Hepatocyte (in vitro differentiated cells): Measurements from ENCODE around the gene LIN9. TPM values are rescaled to one million over a fixed set of nuclear protein-coding genes. Genes with fewer than 3 reads are reported as not detected.

ENCODE experiments used
- DNase-seq: peaks from one replicate; pipeline ENCODE4 v3.0.0-alpha.2; 2016; ENCODE audit warnings: low spot score
- H2AFZ ChIP-seq: fragments of 200-600 bp; sonication (generic); 2 replicates; pipeline ENCODE4 v1.6.0; 2016; ENCODE audit warnings: antibody characterized with exemption, mild to moderate bottlenecking
- H3K27ac ChIP-seq: fragments of 200-600 bp; sonication (generic); 2 replicates; pipeline ENCODE4 v1.5.1; 2016; ENCODE audit warnings: mild to moderate bottlenecking
- H3K27me3 ChIP-seq: fragments of 200-600 bp; sonication (generic); 2 replicates; pipeline ENCODE4 v1.6.1; 2016
- H3K36me3 ChIP-seq: fragments of 200-600 bp; sonication (generic); replicated peaks from 2 replicates; pipeline ENCODE4 v1.5.1; 2016; ENCODE audit warnings: low read depth; ENCODE audit not compliant: insufficient read depth
- H3K4me1 ChIP-seq: fragments of 200-600 bp; sonication (generic); 2 replicates; pipeline ENCODE4 v1.5.1; 2016; ENCODE audit warnings: mild to moderate bottlenecking, moderate library complexity; ENCODE audit not compliant: insufficient read depth
- H3K4me2 ChIP-seq: fragments of 200-600 bp; sonication (generic); 2 replicates; pipeline ENCODE4 v1.6.0; 2016
- H3K4me3 ChIP-seq: fragments of 200-600 bp; sonication (generic); 2 replicates; pipeline ENCODE4 v1.5.1; 2016; ENCODE audit warnings: mild to moderate bottlenecking
- H3K79me2 ChIP-seq: fragments of 200-600 bp; sonication (generic); 2 replicates; pipeline ENCODE4 v1.6.0; 2017; ENCODE audit warnings: mild to moderate bottlenecking
- H3K9me2 ChIP-seq: fragments of 200-600 bp; sonication (generic); replicated peaks from 2 replicates; pipeline ENCODE4 v1.6.0; 2017; ENCODE audit warnings: mild to moderate bottlenecking; ENCODE audit not compliant: insufficient read depth
- H3K9me3 ChIP-seq: fragments of 200-600 bp; sonication (generic); 2 replicates; pipeline ENCODE4 v1.5.1; 2016; ENCODE audit warnings: low read depth, mild to moderate bottlenecking
- H4K20me1 ChIP-seq: fragments of 200-600 bp; sonication (generic); 2 replicates; pipeline ENCODE4 v1.6.0; 2016; ENCODE audit warnings: mild to moderate bottlenecking; ENCODE audit not compliant: insufficient read depth, poor library complexity, severe bottlenecking
- CTCF ChIP-seq: fragments of 200-600 bp; sonication (generic); IDR thresholded peaks from 2 replicates; pipeline ENCODE4 v1.5.1; 2016; ENCODE audit warnings: antibody characterized with exemption, mild to moderate bottlenecking; ENCODE audit not compliant: poor library complexity
- EZH2 ChIP-seq: fragments of 200-600 bp; sonication (generic); IDR thresholded peaks from 2 replicates; pipeline ENCODE4 v1.6.1; 2016; ENCODE audit warnings: antibody characterized with exemption, mild to moderate bottlenecking, borderline replicate concordance
- EZH2phosphoT487 ChIP-seq: fragments of 200-600 bp; sonication (generic); IDR thresholded peaks from one replicate; pipeline ENCODE4 v1.6.1; 2018; ENCODE audit warnings: antibody characterized with exemption, mild to moderate bottlenecking, low read depth, moderate library complexity; ENCODE audit not compliant: unreplicated experiment, severe bottlenecking
- WGBS: methylation state at CpG from one replicate; pipeline ENCODE4 v1.1.6; 2016; ENCODE audit warnings: low lambda C conversion rate; ENCODE audit errors: missing lambda C conversion rate; 5-methylcytosine and 5-hydroxymethylcytosine counted together
- polyA plus RNA-seq: library from polyadenylated mRNA; unstranded; fragments of >200 nt; fragmentation: Nextera tagmentation; extraction: Ambion mirVana; gene quantifications from 2 replicates; pipeline ENCODE4 v1.2.1, GENCODE V29; 2016
- total RNA-seq: library from RNA; depleted of rRNA; stranded (reverse); fragments of >200 nt; gene quantifications from 2 replicates; pipeline ENCODE4 v1.2.3, GENCODE V29; 2014

The LIN9 gene
- total and polyA plus RNA-seq, 2 experiments from 2014 or later = 2.9 to 6.2 TPM

- Histone ChIP-seq H3K36me3 (no peaks in the 10 kb centered on the region), H3K9me3 (no peaks in the 10 kb centered on the region), H3K4me2 (no peak overlapping the region), H3K79me2 (no peaks in the 10 kb centered on the region), H3K4me3 (no peak overlapping the region), H2AFZ (no peak overlapping the region), H4K20me1 (no peaks in the 10 kb centered on the region), H3K27me3 (no peaks in the 10 kb centered on the region), H3K27ac (no peak overlapping the region), H3K4me1 (no peaks in the 10 kb centered on the region), H3K9me2 (no peaks in the 10 kb centered on the region)
- 100% methylated on average over 1 of the region's 1 CpG for WGBS
- DNase-seq = no peak
- TF ChIP-seq EZH2 = no peak
- no peak for TF ChIP-seq CTCF
- TF ChIP-seq EZH2phosphoT487 = no peak
These were observed 16.2 kb upstream of the LIN9 start for GRCh38 chr1:226325178-226325577.

GRCh38 chr1:226324479-226324878, 15.5 kb upstream of the LIN9 start:
- Histone ChIP-seq H3K4me3 (no peak overlapping the region), H3K4me2 (no peak overlapping the region), H4K20me1 (no peaks in the 10 kb centered on the region), H3K4me1 (no peaks in the 10 kb centered on the region), H3K9me2 (no peaks in the 10 kb centered on the region), H3K79me2 (no peaks in the 10 kb centered on the region), H2AFZ (no peak overlapping the region), H3K27me3 (no peaks in the 10 kb centered on the region), H3K9me3 (no peaks in the 10 kb centered on the region), H3K27ac (no peak overlapping the region), H3K36me3 (no peaks in the 10 kb centered on the region)
- DNase-seq = no peak
- TF ChIP-seq EZH2 = no peak
- TF ChIP-seq CTCF = no peak
- no peak for TF ChIP-seq EZH2phosphoT487

GRCh38 chr1:226322986-226323385, 14.0 kb upstream of the LIN9 start:
- no peak overlapping the region for H3K4me2 ChIP-seq
- TF ChIP-seq EZH2 = no peak
- no peak for TF ChIP-seq EZH2phosphoT487
- no peak for TF ChIP-seq CTCF
- no peaks in the 10 kb centered on the region for H3K4me1 ChIP-seq
- no peaks in the 10 kb centered on the region for H4K20me1 ChIP-seq
- H3K79me2 ChIP-seq = no peaks in the 10 kb centered on the region
- no peaks in the 10 kb centered on the region for H3K9me3 ChIP-seq
- peak; percentile 10 for DNase-seq
- WGBS = 92% methylated on average over 3 of the region's 3 CpGs
- H3K36me3 ChIP-seq = no peaks in the 10 kb centered on the region
- H3K9me2 ChIP-seq = no peaks in the 10 kb centered on the region
- no peaks in the 10 kb centered on the region for H3K27me3 ChIP-seq
- H3K27ac ChIP-seq = no peak overlapping the region
- no peak overlapping the region for H3K4me3 ChIP-seq
- H2AFZ ChIP-seq = no peak overlapping the region

GRCh38 chr1:226320930-226321329, 12.0 kb upstream of the LIN9 start:
- Histone ChIP-seq H3K4me2 (no peak overlapping the region), H3K4me3 (no peak overlapping the region), H3K4me1 (no peaks in the 10 kb centered on the region), H3K27me3 (no peaks in the 10 kb centered on the region), H3K36me3 (no peaks in the 10 kb centered on the region), H3K27ac (no peak overlapping the region), H3K79me2 (no peaks in the 10 kb centered on the region), H3K9me2 (no peaks in the 10 kb centered on the region), H3K9me3 (no peaks in the 10 kb centered on the region), H4K20me1 (no peaks in the 10 kb centered on the region), H2AFZ (no peak overlapping the region)
- WGBS = 94% methylated on average over 10 of the region's 10 CpGs
- TF ChIP-seq EZH2 = no peak
- no peak for TF ChIP-seq EZH2phosphoT487
- no peak for TF ChIP-seq CTCF
- no peak for DNase-seq
